Measurements from ENCODE around the gene ALDH4A1.

- TF ChIP-seq CTCF (IDR thresholded peaks at IDR 0.05) (no peak), POLR2A (IDR thresholded peaks at IDR 0.05) (no peak)
These were observed 40.8 kb downstream of the ALDH4A1 start for GRCh38 chr1:18861590-18861989.
